ENCODE measurements around the gene ZSCAN1. TPM values are rescaled to one million over a fixed set of nuclear protein-coding genes. Genes with fewer than 3 reads are reported as not detected.

ZSCAN1 gene
- total and polyA plus RNA-seq, 2 of the 4 experiments (the other 2 are of a cell fraction): not detected

DNA sequence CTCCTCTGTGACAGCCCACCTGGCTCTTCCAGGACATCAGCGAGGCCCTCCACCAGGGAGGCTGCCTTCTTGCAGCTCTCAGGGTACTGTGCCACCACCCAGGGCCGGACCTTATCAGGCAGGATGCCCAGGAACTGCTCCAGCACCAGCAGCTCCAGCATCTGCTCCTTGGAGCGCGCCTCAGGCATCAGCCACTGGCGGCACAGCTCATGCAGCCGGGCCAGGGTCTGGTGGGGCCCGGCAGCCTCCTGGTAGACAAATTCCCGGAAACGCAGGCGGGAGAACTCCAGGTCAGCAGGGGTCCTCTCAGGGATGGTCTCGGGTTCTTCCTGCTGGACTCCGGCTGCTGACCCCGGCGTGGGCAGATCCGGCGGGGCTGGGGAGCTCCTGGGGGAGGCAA, 56.0 kb downstream of the ZSCAN1 start:
- Histone ChIP-seq H3K79me1 (ENCODE audit: low read depth in 1 of 2, low read length in 2 of 2) (no peaks in the 10 kb centered on the region), H3K18ac (ENCODE audit: low read depth, low read length) (no peak overlapping the region), H3K27me3 (ENCODE audit: control insufficient read depth, insufficient read depth, low read length) (no peaks in the 10 kb centered on the region), H4K8ac (ENCODE audit: low read depth in 2 of 2, low read length in 2 of 2) (no peak overlapping the region), H2BK15ac (ENCODE audit: low read depth, low read length) (no peak overlapping the region), H2AK5ac (ENCODE audit: low read depth, low read length) (no peak overlapping the region), H2AFZ (replicated peaks; ENCODE audit: low read length, poor library complexity) (no peak overlapping the region), H2BK120ac (ENCODE audit: low read depth, low read length) (no peak overlapping the region), H3K27ac (ENCODE audit: insufficient read depth, low read length) (no peak overlapping the region), H3K9me1 (ENCODE audit: insufficient read depth, low read length) (no peaks in the 10 kb centered on the region), H4K91ac (ENCODE audit: insufficient read depth, low read depth, low read length) (no peak overlapping the region), H3K4me1 (ENCODE audit: control insufficient read depth, insufficient read depth, low read length) (no peaks in the 10 kb centered on the region), H3K36me3 (ENCODE audit: control insufficient read depth, insufficient read depth, low read length) (peaks cover 29% of the 10 kb centered on the region), H3K56ac (ENCODE audit: extremely low read depth, insufficient read depth, low read length) (no peak overlapping the region), H3K9ac (ENCODE audit: low read depth, low read length) (no peak overlapping the region), H3K14ac (replicated peaks; ENCODE audit: low read depth, low read length) (no peak overlapping the region), H3K4me3 (ENCODE audit: insufficient read depth, low read depth, low read length) (no peak overlapping the region), H2BK20ac (ENCODE audit: low read depth, low read length) (no peak overlapping the region), H4K5ac (ENCODE audit: low read depth, low read length) (no peak overlapping the region), H3K4ac (ENCODE audit: low read depth, low read length) (no peak overlapping the region), H2BK5ac (ENCODE audit: low read depth, low read length, poor library complexity, severe bottlenecking) (no peak overlapping the region), H3K4me2 (ENCODE audit: low read depth, low read length) (no peak overlapping the region), H3K9me3 (ENCODE audit: control insufficient read depth, insufficient read depth, low read length) (peaks cover 77% of the 10 kb centered on the region), H3K23ac (ENCODE audit: low read depth, low read length) (no peak overlapping the region), H2AK9ac (replicated peaks; ENCODE audit: low read depth, low read length, poor library complexity) (no peak overlapping the region), H4K20me1 (ENCODE audit: insufficient read depth, low read length) (no peaks in the 10 kb centered on the region)
- ATAC-seq (ENCODE audit: low read depth) (no peak), DNase-seq (no peak)
- ChIA-PET POLR2A (ENCODE audit: unreplicated experiment) (no interaction called here), CTCF (no interaction called here)
- no TSS peak for BruUV-seq (replicated peaks)
- WGBS, 2 experiments (ENCODE audit: extremely low coverage in 2 of 2, insufficient read length in 1 of 2): 94% methylated on average over 14 of the region's 16 CpGs; no CpG with 5 or more reads in 1 of the 2 experiments
- in situ Hi-C loops (cut with MboI; ENCODE audit: low sequenced_read_pairs) (no loop called here), intact Hi-C loops (cut with micrococcal nuclease) (no loop called here), dilution Hi-C loops (cut with HindIII; ENCODE audit: low sequenced_read_pairs, unreplicated experiment) (no loop called here)
- TF ChIP-seq RAD21 (IDR thresholded peaks at IDR 0.05; ENCODE audit: low read length) (no peak), CHD1 (IDR thresholded peaks at IDR 0.05; ENCODE audit: low read depth, low read length) (no peak)
